Upper lobe of left lung (tissue), 6 donors: Measurements from ENCODE around the gene CREBZF. TPM values are rescaled to one million over a fixed set of nuclear protein-coding genes. Genes with fewer than 3 reads are reported as not detected.
A peak's percentile ranks its signal among the peaks of the same experiment; 100 is the strongest.

Experiments used
- ATAC-seq, 2 donors: fragments of 200-7000 bp; cut with Tn5 transposase; one replicate each; pipeline ENCODE4 v1.9.1; 2022; ENCODE audit warnings: mild to moderate bottlenecking in 2 of 2, moderate library complexity in 2 of 2; ENCODE audit not compliant: low FRiP score in 2 of 2
- DNase-seq, 2 donors: peaks; one replicate each; pipeline ENCODE4 v3.0.0-alpha.2; 2019 to 2020
- H3K27ac ChIP-seq, 4 donors: fragments of 200-600 bp; sonication (generic); one replicate each; pipeline ENCODE4 v1.5.1; 2016 to 2019
- H3K27me3 ChIP-seq, 4 donors: fragments of 200-600 bp; sonication (generic); one replicate each; pipeline ENCODE4 v1.5.1; 2017 to 2019
- H3K36me3 ChIP-seq, 4 donors: fragments of 200-600 bp; sonication (generic); one replicate each; pipeline ENCODE4 v1.5.1; 2016 to 2019
- H3K4me1 ChIP-seq, 4 donors: fragments of 200-600 bp; sonication (generic); one replicate each; pipeline ENCODE4 v1.5.1; 2018 to 2019
- H3K4me3 ChIP-seq, 4 donors: fragments of 200-600 bp; sonication (generic); one replicate each; pipeline ENCODE4 v1.5.1; 2017 to 2019; ENCODE audit warnings: mild to moderate bottlenecking in 2 of 4, moderate library complexity in 1 of 4
- H3K9me3 ChIP-seq, 4 donors: fragments of 200-600 bp; sonication (generic); one replicate each; pipeline ENCODE4 v1.5.1; 2018 to 2019
- CTCF ChIP-seq, 6 experiments: fragments of 450-650 bp in 4 of 6; fragments of 200-600 bp in 2 of 6; sonication (generic) in 2 of 6; IDR thresholded peaks; one replicate each; pipeline ENCODE4 v1.5.1; 2016 to 2019; ENCODE audit warnings: antibody characterized with exemption in 6 of 6
- EP300 ChIP-seq, 4 donors: sonication (generic); formaldehyde crosslinking; IDR thresholded peaks; one replicate each; pipeline ENCODE4 v1.5.1; 2017; ENCODE audit warnings: antibody characterized with exemption in 4 of 4, control low read depth in 2 of 4
- POLR2A ChIP-seq, 4 donors: fragments of 450-650 bp; IDR thresholded peaks; one replicate each; pipeline ENCODE4 v1.5.1; 2016 to 2017; ENCODE audit warnings: antibody characterized with exemption in 4 of 4, mild to moderate bottlenecking in 2 of 4
- POLR2AphosphoS5 ChIP-seq, 2 donors: sonication (generic); formaldehyde crosslinking; IDR thresholded peaks; one replicate each; pipeline ENCODE4 v1.5.1; 2017; ENCODE audit warnings: antibody characterized with exemption in 2 of 2
- WGBS, 2 donors: methylation state at CpG; one replicate each; pipeline ENCODE4 v1.1.5; 2017 to 2018; 5-methylcytosine and 5-hydroxymethylcytosine counted together
- total RNA-seq, 6 donors: library from RNA; depleted of rRNA in 4 of 6; stranded (reverse); fragments of >200 nt in 4 of 6; gene quantifications; one replicate each; pipeline versions ENCODE4 v1.1.0 to v1.2.1, GENCODE V29; 2016 to 2021
- donor health status: DM: no; HTN: no; CAD: no; lungs with moderate emphysema.
- donor health status: DM: no; HTN: yes; CAD: no; lungs with severe emphysema.

CREBZF gene
- total RNA-seq, 6 donors from 2014 or later = 30.8 to 267 (median 66.6) TPM

GRCh38 chr11:85705800-85706199, 40.9 kb upstream of the CREBZF start:
- TF ChIP-seq EP300 (IDR thresholded peaks at IDR 0.05) = no peak
- no peak for TF ChIP-seq POLR2AphosphoS5 (IDR thresholded peaks at IDR 0.05)
- TF ChIP-seq POLR2A (IDR thresholded peaks at IDR 0.05) = no peak
- no peak for TF ChIP-seq CTCF (IDR thresholded peaks at IDR 0.05)
- Histone ChIP-seq H3K4me1 (no peaks in the 10 kb centered on the region), H3K9me3 (no peaks in the 10 kb centered on the region), H3K27me3 (no peaks in the 10 kb centered on the region), H3K36me3 (no peaks in the 10 kb centered on the region), H3K27ac (no peak overlapping the region), H3K4me3 (no peak overlapping the region)
- peak in 1 of 2 donors; percentile 53 for ATAC-seq
- DNase-seq = no peak

- Histone ChIP-seq H3K4me1 (peaks cover 0 to 6% (median under 1%) of the 10 kb centered on the region in 4 donors), H3K36me3 (no peaks in the 10 kb centered on the region), H3K27me3 (no peaks in the 10 kb centered on the region), H3K4me3 (no peak overlapping the region), H3K27ac (no peak overlapping the region), H3K9me3 (no peaks in the 10 kb centered on the region)
- WGBS, 2 donors = 94 to 97% methylated on average over 3 of the region's 3 CpGs
- no peak for DNase-seq
- ATAC-seq = no peak
- TF ChIP-seq CTCF (IDR thresholded peaks at IDR 0.05) (no peak), POLR2AphosphoS5 (IDR thresholded peaks at IDR 0.05) (no peak), POLR2A (IDR thresholded peaks at IDR 0.05) (no peak), EP300 (IDR thresholded peaks at IDR 0.05) (no peak)
These were observed 40.0 kb upstream of the CREBZF start for GRCh38 chr11:85704967-85705366.

DNA sequence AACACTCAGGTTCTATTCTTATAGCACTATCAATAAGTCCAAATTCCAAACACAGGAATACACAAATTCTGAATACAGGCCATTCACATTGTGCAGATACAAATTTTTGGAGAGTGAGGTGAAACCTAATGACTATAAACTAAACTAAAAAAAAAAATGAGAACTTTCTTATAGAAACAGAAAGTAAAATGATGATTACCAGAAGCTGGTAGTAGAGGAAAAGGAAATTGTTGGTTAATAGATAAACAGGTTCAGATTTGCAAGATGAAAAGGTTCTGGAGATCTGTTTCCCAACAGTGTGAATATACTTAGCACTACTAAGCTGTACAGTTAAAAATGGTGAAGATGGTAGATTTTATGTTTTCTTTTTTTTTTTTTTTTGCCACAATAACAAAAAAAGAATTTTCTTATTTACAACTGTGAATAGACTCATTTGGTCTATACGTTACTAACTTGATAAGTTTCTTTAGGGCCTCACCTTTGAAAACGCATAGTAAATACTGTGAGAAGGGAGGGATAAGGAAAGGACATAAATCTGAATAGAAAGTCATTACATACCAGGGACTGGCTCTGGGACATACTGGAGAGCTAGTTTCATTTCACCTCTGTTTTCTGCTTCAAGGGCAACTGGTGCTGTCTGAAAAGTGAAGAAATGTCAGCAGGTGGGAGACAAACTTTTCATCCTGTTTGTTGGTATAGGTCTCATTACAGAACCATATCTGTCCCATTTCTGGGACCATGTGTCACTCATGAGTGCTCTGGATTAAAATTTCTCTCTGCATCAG, 35.2 kb upstream of the CREBZF start:
- Histone ChIP-seq H3K4me3 (no peak overlapping the region), H3K27ac (no peak overlapping the region), H3K27me3 (no peaks in the 10 kb centered on the region), H3K4me1 (peaks cover 0 to 10% (median 3%) of the 10 kb centered on the region in 4 donors), H3K9me3 (no peaks in the 10 kb centered on the region), H3K36me3 (no peaks in the 10 kb centered on the region)
- ATAC-seq = no peak
- no peak for DNase-seq
- TF ChIP-seq EP300 (IDR thresholded peaks at IDR 0.05) (no peak), POLR2AphosphoS5 (IDR thresholded peaks at IDR 0.05) (no peak), POLR2A (IDR thresholded peaks at IDR 0.05) (no peak), CTCF (IDR thresholded peaks at IDR 0.05) (no peak)
- WGBS, 2 donors = 70 to 81% methylated on average over 2 of the region's 2 CpGs

- no peak for DNase-seq
- Histone ChIP-seq H3K36me3 (peaks cover 0 to under 1% (median 0%) of the 10 kb centered on the region in 4 donors), H3K27ac (no peak overlapping the region), H3K9me3 (no peaks in the 10 kb centered on the region), H3K4me1 (peaks cover 0 to 10% (median 3%) of the 10 kb centered on the region in 4 donors), H3K4me3 (no peak overlapping the region), H3K27me3 (no peaks in the 10 kb centered on the region)
- ATAC-seq = no peak
- 77 to 87% methylated on average over 1 of the region's 1 CpG for WGBS, 2 donors
- no peak for TF ChIP-seq EP300 (IDR thresholded peaks at IDR 0.05)
These were observed 33.3 kb upstream of the CREBZF start for GRCh38 chr11:85698195-85698594.

DNA sequence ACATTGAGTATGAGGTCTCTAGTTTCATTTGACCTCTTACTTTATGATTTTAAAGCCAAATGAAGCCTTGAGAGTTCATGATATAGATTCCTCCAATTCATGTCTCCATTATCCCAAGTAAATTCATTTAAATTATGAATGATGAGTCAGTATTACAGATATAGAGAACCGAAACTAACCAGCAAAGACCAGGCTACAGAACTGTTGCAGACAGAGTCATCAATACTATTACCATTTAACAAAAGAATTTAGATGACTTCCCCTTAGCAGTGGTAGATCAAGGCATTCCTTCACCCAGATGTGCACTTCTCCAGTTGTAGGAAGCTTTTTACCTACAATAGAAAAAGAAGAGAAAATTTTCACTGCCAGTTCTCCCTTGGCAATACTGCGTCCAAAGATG, 32.8 kb upstream of the CREBZF start:
- WGBS, 2 donors = 96 to 98% methylated on average over 2 of the region's 2 CpGs
- peaks cover 0 to 10% (median 3%) of the 10 kb centered on the region in 4 donors for H3K4me1 ChIP-seq
- no peak overlapping the region for H3K4me3 ChIP-seq
- H3K9me3 ChIP-seq = no peaks in the 10 kb centered on the region
- no peaks in the 10 kb centered on the region for H3K27me3 ChIP-seq
- peaks cover 0 to 2% (median 0%) of the 10 kb centered on the region in 4 donors for H3K36me3 ChIP-seq
- no peak for ATAC-seq
- DNase-seq = no peak
- no peak overlapping the region for H3K27ac ChIP-seq
- TF ChIP-seq CTCF (IDR thresholded peaks at IDR 0.05) = no peak
- TF ChIP-seq POLR2AphosphoS5 (IDR thresholded peaks at IDR 0.05) = no peak
